GM18502 (cell line): ENCODE results near the gene LRP3.
"Not testable (repeated sequence)": the region's sequence is repeated elsewhere in the genome, so short reads cannot be mapped to it uniquely, and the experiment has no call there.

Source experiments
- ATAC-seq: cut with Tn5 transposase; IDR thresholded peaks from one replicate; pipeline ENCODE4 v1.9.1; 2021; ENCODE audit warnings: mild to moderate bottlenecking; ENCODE audit not compliant: unreplicated experiment, poor library complexity

The LRP3 gene, protein sequence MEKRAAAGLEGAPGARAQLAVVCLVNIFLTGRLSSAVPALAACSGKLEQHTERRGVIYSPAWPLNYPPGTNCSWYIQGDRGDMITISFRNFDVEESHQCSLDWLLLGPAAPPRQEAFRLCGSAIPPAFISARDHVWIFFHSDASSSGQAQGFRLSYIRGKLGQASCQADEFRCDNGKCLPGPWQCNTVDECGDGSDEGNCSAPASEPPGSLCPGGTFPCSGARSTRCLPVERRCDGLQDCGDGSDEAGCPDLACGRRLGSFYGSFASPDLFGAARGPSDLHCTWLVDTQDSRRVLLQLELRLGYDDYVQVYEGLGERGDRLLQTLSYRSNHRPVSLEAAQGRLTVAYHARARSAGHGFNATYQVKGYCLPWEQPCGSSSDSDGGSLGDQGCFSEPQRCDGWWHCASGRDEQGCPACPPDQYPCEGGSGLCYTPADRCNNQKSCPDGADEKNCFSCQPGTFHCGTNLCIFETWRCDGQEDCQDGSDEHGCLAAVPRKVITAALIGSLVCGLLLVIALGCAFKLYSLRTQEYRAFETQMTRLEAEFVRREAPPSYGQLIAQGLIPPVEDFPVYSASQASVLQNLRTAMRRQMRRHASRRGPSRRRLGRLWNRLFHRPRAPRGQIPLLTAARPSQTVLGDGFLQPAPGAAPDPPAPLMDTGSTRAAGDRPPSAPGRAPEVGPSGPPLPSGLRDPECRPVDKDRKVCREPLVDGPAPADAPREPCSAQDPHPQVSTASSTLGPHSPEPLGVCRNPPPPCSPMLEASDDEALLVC

GRCh38 chr19:33193865-33194362, at the start of gene LRP3:
Gene LRP3 (plus strand): TSS chr19:33194330. CDS start chr19:33194786, 456 bp downstream.
- ATAC-seq = no peak

DNA sequence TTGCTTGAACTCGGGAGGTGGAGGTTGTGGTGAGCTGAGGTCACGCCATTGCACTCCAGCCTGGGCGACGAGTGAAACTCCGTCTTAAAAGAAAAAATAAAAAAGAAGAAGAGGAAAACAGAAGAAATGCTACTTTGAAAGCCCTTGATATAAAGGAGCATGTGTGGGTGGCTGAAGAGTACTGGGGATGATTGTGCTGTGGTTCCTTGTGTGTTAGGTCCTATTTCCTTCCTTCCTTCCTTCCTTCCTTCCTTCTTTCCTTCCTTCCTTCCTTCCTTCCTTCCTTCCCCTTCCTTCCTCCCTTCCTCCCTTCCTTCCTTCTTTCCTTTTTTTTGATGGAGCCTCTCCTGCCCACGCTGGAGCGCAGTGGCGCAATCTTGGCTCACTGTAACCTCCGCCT, 47.9 kb upstream of the LRP3 start:
- ATAC-seq = no peak

DNA sequence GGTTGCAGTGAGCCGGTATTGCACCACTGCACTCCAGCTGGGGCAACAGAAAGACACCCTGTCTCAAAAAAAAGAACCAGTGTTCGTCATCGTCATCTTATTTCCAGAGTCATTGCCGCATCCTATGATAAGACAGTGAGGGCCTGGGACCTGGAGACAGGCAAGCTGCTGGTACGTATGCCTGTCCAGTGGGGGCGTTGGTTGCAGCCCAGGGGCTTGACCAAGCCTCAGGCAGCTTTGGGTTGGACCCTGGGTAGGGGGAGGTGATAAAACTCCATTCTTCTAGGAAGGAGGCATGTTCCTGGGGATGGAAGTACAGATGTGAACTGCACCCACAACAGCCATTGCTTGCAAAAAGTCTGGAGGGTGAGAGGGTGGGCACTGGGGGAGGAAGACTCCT, 46.6 kb upstream of the LRP3 start:
- ATAC-seq = no peak

DNA sequence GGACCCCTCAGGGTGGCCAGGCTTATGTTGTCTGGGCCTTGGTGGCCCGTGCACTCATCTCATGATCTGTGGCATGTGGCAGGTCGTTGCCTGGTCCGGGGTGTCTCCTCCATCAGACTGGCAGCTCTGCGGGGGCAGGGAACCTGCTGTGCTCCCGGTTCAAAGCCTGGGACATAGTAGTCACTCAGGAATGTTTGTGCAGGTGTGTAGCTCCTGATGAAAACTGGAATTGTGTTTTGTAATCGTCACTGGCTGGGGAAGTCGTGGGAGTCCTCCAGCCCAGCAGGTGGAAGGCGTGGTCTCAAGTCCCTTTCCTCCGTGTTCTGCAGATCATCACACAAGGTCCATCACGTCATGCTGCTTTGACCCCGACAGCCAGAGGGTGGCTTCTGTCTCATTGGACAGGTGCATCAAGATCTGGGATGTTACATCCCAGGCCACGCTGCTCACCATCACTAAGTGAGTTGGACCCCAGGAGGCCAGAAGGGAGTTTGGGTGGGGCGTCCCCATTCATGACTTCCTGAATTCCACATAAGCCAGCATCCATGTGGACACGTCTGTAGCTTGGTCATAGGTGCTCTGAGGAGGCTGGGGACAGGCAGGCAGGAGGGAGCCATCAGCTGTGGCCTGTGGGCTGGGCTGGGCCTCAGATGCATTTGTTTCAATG, 43.1 kb upstream of the LRP3 start:
- no peak for ATAC-seq

- ATAC-seq = no peak
These were observed 42.0 kb upstream of the LRP3 start for GRCh38 chr19:33152176-33152575.

- not testable (repeated sequence) for ATAC-seq
These were observed 41.5 kb upstream of the LRP3 start for GRCh38 chr19:33152625-33153024.

- ATAC-seq = not testable (repeated sequence)
These were observed 39.8 kb upstream of the LRP3 start for GRCh38 chr19:33154313-33154712.

- no peak for ATAC-seq
These were observed 37.8 kb upstream of the LRP3 start for GRCh38 chr19:33156334-33156733.

GRCh38 chr19:33157906-33158305, 36.2 kb upstream of the LRP3 start:
- no peak for ATAC-seq

DNA sequence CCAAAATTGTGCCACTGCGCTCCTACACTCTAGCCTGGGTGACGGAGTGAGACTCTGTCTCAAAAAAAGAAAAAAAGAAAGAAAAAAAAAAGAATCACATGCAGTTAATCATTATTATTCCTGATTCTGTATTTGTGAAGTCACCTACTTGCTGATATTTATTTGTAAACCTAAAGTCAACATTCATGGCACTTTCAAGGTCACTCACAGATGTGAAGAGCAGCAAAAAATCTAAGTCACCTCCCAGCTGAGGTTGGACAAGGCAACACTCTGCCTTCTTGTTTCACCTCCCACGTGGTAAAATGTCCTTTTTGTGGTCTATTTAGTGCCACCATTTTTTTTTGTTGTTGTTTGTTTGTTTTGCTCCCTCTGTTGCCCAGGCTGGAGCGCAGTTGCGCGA, 35.8 kb upstream of the LRP3 start:
- ATAC-seq = no peak

DNA sequence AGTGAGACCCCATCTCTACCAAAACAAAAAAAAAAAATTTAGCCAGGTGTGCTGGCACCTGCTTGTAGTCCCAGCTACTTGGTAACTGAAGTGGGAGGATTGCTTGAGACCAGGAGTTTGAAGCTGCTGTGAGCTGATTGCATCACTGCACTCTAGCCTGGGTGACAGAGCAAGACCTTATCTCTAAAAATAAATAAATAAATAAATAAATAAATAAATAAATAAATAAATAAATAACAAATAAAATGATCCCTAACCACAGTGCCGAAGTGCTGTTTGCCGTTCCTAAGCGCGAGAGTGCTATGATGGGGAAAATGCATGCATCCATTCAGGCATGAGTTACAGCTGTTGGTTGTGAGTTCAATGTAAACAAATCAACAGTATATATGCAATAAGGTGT, 35.0 kb upstream of the LRP3 start:
- ATAC-seq = no peak

DNA sequence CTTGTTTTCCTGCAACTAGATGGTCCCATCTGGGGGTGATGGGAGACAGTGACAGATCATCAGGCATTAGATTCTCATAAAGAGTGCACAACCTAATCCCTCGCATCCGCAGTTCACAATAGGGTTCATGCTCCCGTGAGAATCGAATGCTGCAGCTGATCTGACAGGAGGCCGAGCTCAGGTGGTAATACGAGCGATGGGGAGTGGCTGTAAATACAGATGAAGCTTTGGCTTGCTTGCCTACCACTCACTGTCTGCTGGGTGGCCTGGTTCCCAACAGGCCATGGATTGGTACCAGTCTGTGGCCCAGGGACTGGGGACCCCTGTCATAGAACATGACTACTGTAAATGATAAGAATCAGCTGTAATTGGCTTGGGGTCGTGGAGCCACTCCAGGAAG, 34.2 kb upstream of the LRP3 start:
- ATAC-seq = no peak

GRCh38 chr19:33161201-33161600, 32.9 kb upstream of the LRP3 start:
- ATAC-seq = no peak

- ATAC-seq = no peak
These were observed 30.6 kb upstream of the LRP3 start for GRCh38 chr19:33163481-33163880.

DNA sequence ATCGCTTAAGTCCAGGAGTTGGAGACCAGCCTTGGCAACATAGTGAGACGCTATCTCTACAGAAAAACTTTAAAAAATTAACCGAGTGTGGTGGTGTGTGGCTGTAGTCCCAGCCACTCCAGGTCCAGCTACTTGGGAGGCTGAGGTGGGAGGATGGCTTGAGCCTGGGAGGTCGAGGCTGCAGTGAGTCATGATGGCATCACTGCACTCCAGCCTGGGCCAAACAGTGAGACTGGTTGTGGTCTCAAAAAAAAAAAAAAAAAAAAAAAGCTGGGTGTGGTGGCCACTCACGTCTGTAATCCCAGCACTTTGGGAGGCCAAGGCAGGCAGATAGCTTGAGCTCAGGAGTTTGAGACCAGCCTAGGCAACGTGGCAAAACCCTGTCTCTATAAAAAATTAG, 28.1 kb upstream of the LRP3 start:
- ATAC-seq = not testable (repeated sequence)

- ATAC-seq = no peak
These were observed 26.7 kb upstream of the LRP3 start for GRCh38 chr19:33167438-33167837.

- no peak for ATAC-seq
These were observed 25.6 kb upstream of the LRP3 start for GRCh38 chr19:33168528-33168927.

DNA sequence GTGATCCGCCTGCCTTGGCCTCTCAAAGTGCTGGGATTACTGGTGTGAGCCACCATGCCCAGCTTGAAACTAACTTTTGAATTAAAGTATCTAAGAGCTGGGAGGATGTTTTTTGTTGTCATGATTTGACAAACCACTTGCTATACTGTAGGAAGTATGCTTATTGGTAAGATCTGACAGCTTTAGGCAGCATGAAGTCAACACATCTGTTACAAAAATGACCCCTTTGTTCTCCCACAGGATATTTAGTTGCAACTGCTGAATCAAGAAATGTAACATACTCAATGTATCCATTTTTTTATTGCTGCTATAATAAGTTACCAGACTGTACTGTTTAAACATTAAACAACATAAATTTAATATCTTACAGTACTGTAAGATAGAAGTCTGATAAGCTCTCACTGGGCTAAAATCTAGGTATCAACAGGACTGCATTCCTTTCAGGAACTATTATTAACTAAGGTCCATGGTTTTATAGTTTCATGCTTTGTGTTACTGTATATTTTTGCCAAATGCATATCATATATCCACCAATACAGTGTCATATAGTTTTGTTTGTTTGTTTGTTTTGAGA, 22.8 kb upstream of the LRP3 start:
- no peak for ATAC-seq

DNA sequence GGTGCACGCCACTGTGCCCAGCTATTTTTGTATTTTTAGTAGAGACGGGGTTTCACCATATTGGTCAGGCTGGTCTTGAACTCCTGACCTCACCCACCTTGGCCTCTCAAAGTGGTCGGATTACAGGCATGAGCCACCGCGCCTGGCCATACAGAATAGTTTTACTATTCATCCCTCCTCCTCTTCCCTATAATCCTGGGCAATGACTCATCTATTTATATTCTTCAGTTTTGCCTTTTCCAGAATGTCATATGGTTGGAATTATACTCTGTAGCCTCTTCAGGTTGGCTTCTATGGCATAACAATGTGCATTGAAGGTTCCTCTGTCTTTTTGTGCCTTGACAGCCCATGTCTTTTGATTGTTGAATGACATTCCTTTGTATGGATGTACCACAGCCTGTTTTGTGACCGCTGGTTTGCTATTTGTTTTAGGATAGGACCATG, 22.2 kb upstream of the LRP3 start:
- no peak for ATAC-seq

GRCh38 chr19:33174186-33174585, 19.9 kb upstream of the LRP3 start:
- ATAC-seq = no peak
